Heart left ventricle (tissue), 13 donors: ENCODE results near the gene GALNT10.

Experiments used
- CTCF ChIP-seq, 12 donors: fragments of 200-600 bp; sonication (generic) in 4 of 12; IDR thresholded peaks; one replicate each; pipeline versions ENCODE4 v1.5.0 to v1.8.0; 2018 to 2022; ENCODE audit warnings: antibody characterized with exemption in 12 of 12, mild to moderate bottlenecking in 5 of 12
- POLR2A ChIP-seq, 2 donors: fragments of 450-650 bp; IDR thresholded peaks; one replicate each; pipeline ENCODE4 v1.6.1; 2017; ENCODE audit warnings: antibody characterized with exemption in 2 of 2, mild to moderate bottlenecking in 2 of 2, moderate library complexity in 2 of 2
- donor health status: ischemic (EF 13 %, LVEDD 7.1; RV severe dilation, severe dysfunction).
- donor health status: DM: no; HTN: yes; CAD: no.
- donor health status: DM: no; HTN: no; CAD: no.
- donor health status: ischemic (EF 25% LVEDD 6.9; RV normal size, moderate dysfunction).
- donor health status: ischemic (EF 25% LVEDD 5.7; RV mildly dilated, moderate dysfunction).
- donor health status: ischemic (EF 35%, LVEDD 5.7; RV mildly dilated, moderate dysfunction).
- donor health status: nonischemic (EF 11% LVEDD 7.7; RV severe dilation, severe dysfunction).
- donor health status: DM: yes; HTN: yes; CAD: no.
- donor health status: PGD.
- donor health status: ischemic (EF 29% LVEDD 5.4; RV normal size, mild dysfunction).
- donor health status: nonischemic (EF 23%, LVEDD 6.1; RV moderate dilation, normal function).

- no peak for TF ChIP-seq CTCF (IDR thresholded peaks at IDR 0.05)
- TF ChIP-seq POLR2A (IDR thresholded peaks at IDR 0.05): no peak
Measured at GRCh38 chr5:154244476-154244875, 53.9 kb downstream of the GALNT10 start.
